ENCODE measurements around the gene EMILIN1.

GRCh38 chr2:27071990-27072830 lies 6.2 kb upstream of the EMILIN1 start:
- TF ChIP-seq, protein P1, sequence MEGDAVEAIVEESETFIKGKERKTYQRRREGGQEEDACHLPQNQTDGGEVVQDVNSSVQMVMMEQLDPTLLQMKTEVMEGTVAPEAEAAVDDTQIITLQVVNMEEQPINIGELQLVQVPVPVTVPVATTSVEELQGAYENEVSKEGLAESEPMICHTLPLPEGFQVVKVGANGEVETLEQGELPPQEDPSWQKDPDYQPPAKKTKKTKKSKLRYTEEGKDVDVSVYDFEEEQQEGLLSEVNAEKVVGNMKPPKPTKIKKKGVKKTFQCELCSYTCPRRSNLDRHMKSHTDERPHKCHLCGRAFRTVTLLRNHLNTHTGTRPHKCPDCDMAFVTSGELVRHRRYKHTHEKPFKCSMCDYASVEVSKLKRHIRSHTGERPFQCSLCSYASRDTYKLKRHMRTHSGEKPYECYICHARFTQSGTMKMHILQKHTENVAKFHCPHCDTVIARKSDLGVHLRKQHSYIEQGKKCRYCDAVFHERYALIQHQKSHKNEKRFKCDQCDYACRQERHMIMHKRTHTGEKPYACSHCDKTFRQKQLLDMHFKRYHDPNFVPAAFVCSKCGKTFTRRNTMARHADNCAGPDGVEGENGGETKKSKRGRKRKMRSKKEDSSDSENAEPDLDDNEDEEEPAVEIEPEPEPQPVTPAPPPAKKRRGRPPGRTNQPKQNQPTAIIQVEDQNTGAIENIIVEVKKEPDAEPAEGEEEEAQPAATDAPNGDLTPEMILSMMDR (conservative IDR thresholded peaks at IDR 0.05; ENCODE audit: low read depth, low read length) = no peak
- TF ChIP-seq RCOR1 (IDR thresholded peaks at IDR 0.05; ENCODE audit: insufficient replicate concordance, low read length) (no peak), BHLHE40 (IDR thresholded peaks at IDR 0.05; ENCODE audit: low read depth, low read length) (no peak), POLR2A (IDR thresholded peaks at IDR 0.05; ENCODE audit: low read depth, low read length) (no peak), RFX5 (IDR thresholded peaks at IDR 0.05; ENCODE audit: low read depth, low read length) (no peak), CHD1 (IDR thresholded peaks at IDR 0.05; ENCODE audit: low read depth, low read length) (no peak), SMC3 (IDR thresholded peaks at IDR 0.05; ENCODE audit: low read depth, low read length) (no peak)

Data from IMR-90 (cell line).